Tibial artery (tissue), 4 donors: ENCODE results near the gene TFAP2A.

Source experiments
- DNase-seq, 2 donors: peaks; one replicate each; pipeline ENCODE4 v3.0.0-alpha.2; 2019
- H3K27ac ChIP-seq, 2 donors: fragments of 200-600 bp; sonication (generic) in 1 of 2; 1 replicate in 1 of 2; 2 replicates in 1 of 2; pipeline ENCODE4 v1.5.1; 2018 to 2019; ENCODE audit warnings: mild to moderate bottlenecking in 1 of 2
- H3K27me3 ChIP-seq, 2 donors: fragments of 200-600 bp; sonication (generic) in 1 of 2; one replicate each; pipeline versions ENCODE4 v1.5.1 to v1.6.0; 2016 to 2019
- H3K36me3 ChIP-seq, 3 donors: fragments of 200-600 bp; sonication (generic) in 2 of 3; one replicate each; pipeline ENCODE4 v1.5.1; 2016 to 2019; ENCODE audit warnings: mild to moderate bottlenecking in 2 of 3
- H3K4me1 ChIP-seq, 4 donors: fragments of 200-600 bp; sonication (generic) in 2 of 4; 1 replicate in 3 of 4; 2 replicates in 1 of 4; pipeline ENCODE4 v1.5.1; 2016 to 2019
- H3K4me3 ChIP-seq, 2 donors: fragments of 200-600 bp; sonication (generic) in 1 of 2; 1 replicate in 1 of 2; 2 replicates in 1 of 2; pipeline ENCODE4 v1.5.1; 2018 to 2019; ENCODE audit warnings: mild to moderate bottlenecking in 2 of 2
- H3K9me3 ChIP-seq, 3 donors: fragments of 200-600 bp; sonication (generic) in 1 of 3; one replicate each; pipeline ENCODE4 v1.5.1; 2016 to 2019
- intact Hi-C: fragments of 100-400 bp; cut with DNase I; formaldehyde crosslinking; loops from one replicate; pipeline ENCODE4 v1.15.0; 2023; ENCODE audit warnings: low total_unique reads
- TF ChIP-seq, protein P1 (sequence below), 2 experiments: fragments of 200-600 bp in 1 of 2; fragments of 450-650 bp in 1 of 2; IDR thresholded peaks; one replicate each; pipeline ENCODE4 v1.5.1; 2017 to 2019; ENCODE audit warnings: antibody characterized with exemption in 2 of 2, mild to moderate bottlenecking in 1 of 2, moderate library complexity in 1 of 2

Gene TFAP2A

GRCh38 chr6:10448096-10448495 is 33.2 kb upstream of the TFAP2A start:
- no peak overlapping the region for H3K27ac ChIP-seq
- intact Hi-C loops, result no loop called here
- peaks cover 0 to 18% of the 10 kb centered on the region in 2 donors for H3K27me3 ChIP-seq
- H3K9me3 ChIP-seq, result no peaks in the 10 kb centered on the region
- DNase-seq, result no peak
- no peak overlapping the region for H3K4me3 ChIP-seq
- no peaks in the 10 kb centered on the region for H3K4me1 ChIP-seq
- no peaks in the 10 kb centered on the region for H3K36me3 ChIP-seq
- TF ChIP-seq, protein P1, sequence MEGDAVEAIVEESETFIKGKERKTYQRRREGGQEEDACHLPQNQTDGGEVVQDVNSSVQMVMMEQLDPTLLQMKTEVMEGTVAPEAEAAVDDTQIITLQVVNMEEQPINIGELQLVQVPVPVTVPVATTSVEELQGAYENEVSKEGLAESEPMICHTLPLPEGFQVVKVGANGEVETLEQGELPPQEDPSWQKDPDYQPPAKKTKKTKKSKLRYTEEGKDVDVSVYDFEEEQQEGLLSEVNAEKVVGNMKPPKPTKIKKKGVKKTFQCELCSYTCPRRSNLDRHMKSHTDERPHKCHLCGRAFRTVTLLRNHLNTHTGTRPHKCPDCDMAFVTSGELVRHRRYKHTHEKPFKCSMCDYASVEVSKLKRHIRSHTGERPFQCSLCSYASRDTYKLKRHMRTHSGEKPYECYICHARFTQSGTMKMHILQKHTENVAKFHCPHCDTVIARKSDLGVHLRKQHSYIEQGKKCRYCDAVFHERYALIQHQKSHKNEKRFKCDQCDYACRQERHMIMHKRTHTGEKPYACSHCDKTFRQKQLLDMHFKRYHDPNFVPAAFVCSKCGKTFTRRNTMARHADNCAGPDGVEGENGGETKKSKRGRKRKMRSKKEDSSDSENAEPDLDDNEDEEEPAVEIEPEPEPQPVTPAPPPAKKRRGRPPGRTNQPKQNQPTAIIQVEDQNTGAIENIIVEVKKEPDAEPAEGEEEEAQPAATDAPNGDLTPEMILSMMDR (IDR thresholded peaks at IDR 0.05), result no peak

- H3K4me3 ChIP-seq, result no peak overlapping the region
- intact Hi-C loops, result no loop called here
- H3K9me3 ChIP-seq, result no peaks in the 10 kb centered on the region
- TF ChIP-seq, protein P1 (IDR thresholded peaks at IDR 0.05), result no peak
- H3K27me3 ChIP-seq, result peaks cover 0 to 18% of the 10 kb centered on the region in 2 donors
- no peaks in the 10 kb centered on the region for H3K36me3 ChIP-seq
- DNase-seq, result no peak
- H3K27ac ChIP-seq, result no peak overlapping the region
- no peaks in the 10 kb centered on the region for H3K4me1 ChIP-seq
Measured at GRCh38 chr6:10446548-10446947, 31.7 kb upstream of the TFAP2A start.

GRCh38 chr6:10441655-10442009 is 26.8 kb upstream of the TFAP2A start:
- peaks cover 0 to 6% of the 10 kb centered on the region in 2 donors for H3K27me3 ChIP-seq
- H3K9me3 ChIP-seq, result no peaks in the 10 kb centered on the region
- no peak overlapping the region for H3K27ac ChIP-seq
- H3K4me1 ChIP-seq, result no peaks in the 10 kb centered on the region
- no peak overlapping the region for H3K4me3 ChIP-seq
- no peaks in the 10 kb centered on the region for H3K36me3 ChIP-seq
- intact Hi-C loops, result no loop called here
- TF ChIP-seq, protein P1 (IDR thresholded peaks at IDR 0.05), result no peak
- DNase-seq, result no peak

- intact Hi-C loops, result no loop called here
- Histone ChIP-seq H3K36me3 (no peaks in the 10 kb centered on the region), H3K4me3 (no peak overlapping the region), H3K9me3 (no peaks in the 10 kb centered on the region), H3K27me3 (peaks cover 0 to 6% of the 10 kb centered on the region in 2 donors), H3K4me1 (no peaks in the 10 kb centered on the region), H3K27ac (no peak overlapping the region)
- no peak for DNase-seq
- TF ChIP-seq, protein P1 (IDR thresholded peaks at IDR 0.05), result no peak
Measured at GRCh38 chr6:10441004-10441654, 26.3 kb upstream of the TFAP2A start.

DNA sequence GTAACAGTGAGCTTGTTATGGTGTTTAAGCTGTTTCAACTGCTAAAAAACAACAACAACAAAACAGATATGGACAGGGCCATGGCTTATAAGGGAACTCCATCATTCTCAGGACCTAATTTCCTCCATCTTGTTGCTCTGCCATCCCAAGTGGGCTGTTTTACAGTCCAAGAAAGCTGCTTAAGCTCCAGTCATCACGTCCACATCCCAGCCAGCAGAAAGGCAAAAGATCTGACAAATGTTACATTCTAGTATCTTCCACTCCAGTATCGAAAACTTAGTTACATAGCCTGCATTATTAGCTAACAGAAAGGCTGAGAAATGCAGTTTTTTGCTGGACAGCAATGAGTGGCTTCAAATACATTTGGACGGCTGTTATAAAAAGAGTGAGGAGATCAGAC is 23.0 kb upstream of the TFAP2A start:
- H3K4me3 ChIP-seq, result no peak overlapping the region
- no peak overlapping the region for H3K27ac ChIP-seq
- TF ChIP-seq, protein P1 (IDR thresholded peaks at IDR 0.05), result no peak
- no peaks in the 10 kb centered on the region for H3K9me3 ChIP-seq
- intact Hi-C loops, result loop anchor here (10.0 kb wide), 2 partner anchors 403 to 1453 kb away; no protein-coding TSS in a partner anchor
- H3K4me1 ChIP-seq, result no peaks in the 10 kb centered on the region
- peaks cover 0 to 17% of the 10 kb centered on the region in 2 donors for H3K27me3 ChIP-seq
- H3K36me3 ChIP-seq, result no peaks in the 10 kb centered on the region
- DNase-seq, result no peak
